HG03025 (cell line): ENCODE results near the gene RECQL5.
"Not testable (repeated sequence)": the region's sequence is repeated elsewhere in the genome, so short reads cannot be mapped to it uniquely, and the experiment has no call there.

Experiments used
- ATAC-seq: cut with Tn5 transposase; IDR thresholded peaks from one replicate; pipeline ENCODE4 v1.9.1; 2021; ENCODE audit warnings: mild to moderate bottlenecking, moderate library complexity; ENCODE audit not compliant: unreplicated experiment, low FRiP score

The RECQL5 gene

GRCh38 chr17:75596320-75597087 is 70.5 kb downstream of the RECQL5 start:
- ATAC-seq: no peak

GRCh38 chr17:75595920-75596313 is 71.0 kb downstream of the RECQL5 start:
- no peak for ATAC-seq

DNA sequence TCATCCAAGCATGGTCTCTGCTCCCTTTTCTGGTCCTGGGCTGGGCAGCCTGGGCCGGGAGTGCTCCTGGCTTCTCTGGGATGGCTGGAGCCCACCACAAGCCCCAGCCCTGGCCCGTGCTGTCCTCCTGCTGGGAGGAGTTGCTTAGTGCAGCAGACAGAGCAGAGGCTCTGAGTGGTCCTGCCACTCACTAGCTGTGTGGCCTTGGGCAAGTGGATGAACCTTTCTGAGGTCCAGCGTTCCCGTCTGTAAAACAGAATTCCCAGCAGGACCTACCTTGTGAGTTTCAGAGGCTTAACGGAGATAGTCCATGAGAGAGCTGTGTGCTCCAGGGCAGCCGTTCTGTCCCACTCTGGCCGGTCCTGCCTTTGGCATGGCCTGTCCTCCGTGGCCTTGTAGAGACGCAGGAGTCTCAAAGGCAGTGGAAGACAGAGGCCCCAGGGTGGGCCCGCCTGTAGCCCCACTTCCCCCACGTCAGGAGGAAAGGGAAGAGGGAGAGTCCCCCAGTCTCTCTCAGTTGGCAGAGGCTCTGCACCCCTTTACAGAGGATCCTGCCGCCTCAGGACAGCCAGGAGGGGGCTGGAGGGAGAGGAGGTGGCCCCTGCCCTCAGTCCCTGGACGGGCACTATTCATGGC is 71.6 kb downstream of the RECQL5 start:
- no peak for ATAC-seq

- ATAC-seq: no peak
Measured at GRCh38 chr17:75594499-75595283, 72.3 kb downstream of the RECQL5 start.

DNA sequence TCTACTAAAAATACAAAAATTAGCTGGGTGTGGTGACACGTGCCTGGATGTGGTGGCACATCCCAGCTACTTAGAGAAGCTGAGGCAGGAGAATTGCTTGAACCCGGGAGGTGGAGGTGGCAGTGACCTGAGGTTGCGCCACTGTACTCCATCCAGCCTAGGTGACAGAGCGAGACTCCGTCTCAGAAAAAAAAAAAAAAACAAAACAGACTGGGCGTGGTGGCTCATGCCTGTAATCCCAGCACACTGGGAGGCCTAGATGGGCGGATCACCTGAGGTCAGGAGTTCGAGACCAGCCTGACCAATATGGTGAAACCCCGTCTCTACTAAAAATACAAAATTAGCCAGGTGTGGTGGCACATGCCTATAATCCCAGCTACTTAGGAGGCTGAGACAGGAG is 73.5 kb downstream of the RECQL5 start:
- not testable (repeated sequence) for ATAC-seq

DNA sequence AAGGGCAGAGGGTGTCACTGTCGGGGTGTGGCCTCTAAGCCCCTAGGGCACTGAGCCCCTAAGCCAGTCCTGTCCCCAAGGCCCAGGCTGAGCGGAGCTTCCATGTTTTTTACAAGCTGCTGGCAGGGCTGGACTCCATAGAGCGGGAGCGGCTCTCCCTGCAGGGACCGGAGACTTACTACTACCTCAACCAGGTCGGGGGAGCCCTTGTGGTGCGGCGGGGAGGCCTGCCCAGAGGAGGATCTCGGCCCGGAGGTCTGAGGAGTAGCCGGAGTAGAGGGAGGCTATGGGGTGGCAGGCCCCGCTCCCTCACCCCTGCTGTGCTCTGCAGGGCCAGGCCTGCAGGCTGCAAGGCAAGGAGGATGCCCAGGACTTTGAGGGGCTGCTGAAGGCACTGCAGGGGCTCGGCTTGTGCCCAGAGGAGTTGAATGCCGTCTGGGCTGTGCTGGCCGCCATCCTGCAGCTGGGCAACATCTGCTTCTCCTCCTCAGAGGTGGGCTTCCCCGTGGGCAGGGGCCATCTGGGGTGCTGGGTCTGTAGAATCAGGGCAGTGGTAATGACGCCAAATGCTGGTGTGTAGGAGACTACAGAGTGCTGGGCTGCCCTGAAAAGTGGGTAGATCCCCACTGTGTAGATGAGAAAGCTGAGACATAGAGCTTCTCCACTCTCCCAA is 74.5 kb downstream of the RECQL5 start:
- no peak for ATAC-seq

- no peak for ATAC-seq
Measured at GRCh38 chr17:75591722-75592302, 75.1 kb downstream of the RECQL5 start.

GRCh38 chr17:75590849-75591721 is 75.9 kb downstream of the RECQL5 start:
- no peak for ATAC-seq

DNA sequence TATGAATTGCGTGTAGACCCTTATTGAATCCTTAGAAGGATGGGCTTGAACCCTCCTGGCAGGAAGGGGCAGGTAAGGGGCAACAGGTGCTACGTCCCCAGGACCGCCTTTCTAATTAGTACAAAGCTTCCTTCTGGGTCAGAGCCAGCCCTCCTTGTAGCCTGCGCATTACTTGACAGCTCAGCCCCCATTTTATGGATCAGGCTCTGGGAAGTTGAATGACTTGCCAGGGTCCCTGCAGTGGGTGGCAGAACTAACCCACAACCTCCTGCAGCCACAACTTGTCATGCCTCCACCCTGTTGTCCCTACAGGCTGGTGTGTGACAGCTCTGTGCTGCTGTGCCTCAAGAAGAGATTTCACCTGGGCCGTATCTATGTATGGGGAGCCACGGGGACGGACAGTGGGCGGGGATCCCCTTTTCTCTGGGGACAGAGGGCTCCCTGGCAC is 76.6 kb downstream of the RECQL5 start:
- no peak for ATAC-seq

- no peak for ATAC-seq
Measured at GRCh38 chr17:75589919-75590303, 77.0 kb downstream of the RECQL5 start.

- peak; percentile 60 for ATAC-seq
Measured at GRCh38 chr17:75589012-75589918, 77.7 kb downstream of the RECQL5 start.

GRCh38 chr17:75588596-75589011 is 78.3 kb downstream of the RECQL5 start:
- ATAC-seq: no peak

DNA sequence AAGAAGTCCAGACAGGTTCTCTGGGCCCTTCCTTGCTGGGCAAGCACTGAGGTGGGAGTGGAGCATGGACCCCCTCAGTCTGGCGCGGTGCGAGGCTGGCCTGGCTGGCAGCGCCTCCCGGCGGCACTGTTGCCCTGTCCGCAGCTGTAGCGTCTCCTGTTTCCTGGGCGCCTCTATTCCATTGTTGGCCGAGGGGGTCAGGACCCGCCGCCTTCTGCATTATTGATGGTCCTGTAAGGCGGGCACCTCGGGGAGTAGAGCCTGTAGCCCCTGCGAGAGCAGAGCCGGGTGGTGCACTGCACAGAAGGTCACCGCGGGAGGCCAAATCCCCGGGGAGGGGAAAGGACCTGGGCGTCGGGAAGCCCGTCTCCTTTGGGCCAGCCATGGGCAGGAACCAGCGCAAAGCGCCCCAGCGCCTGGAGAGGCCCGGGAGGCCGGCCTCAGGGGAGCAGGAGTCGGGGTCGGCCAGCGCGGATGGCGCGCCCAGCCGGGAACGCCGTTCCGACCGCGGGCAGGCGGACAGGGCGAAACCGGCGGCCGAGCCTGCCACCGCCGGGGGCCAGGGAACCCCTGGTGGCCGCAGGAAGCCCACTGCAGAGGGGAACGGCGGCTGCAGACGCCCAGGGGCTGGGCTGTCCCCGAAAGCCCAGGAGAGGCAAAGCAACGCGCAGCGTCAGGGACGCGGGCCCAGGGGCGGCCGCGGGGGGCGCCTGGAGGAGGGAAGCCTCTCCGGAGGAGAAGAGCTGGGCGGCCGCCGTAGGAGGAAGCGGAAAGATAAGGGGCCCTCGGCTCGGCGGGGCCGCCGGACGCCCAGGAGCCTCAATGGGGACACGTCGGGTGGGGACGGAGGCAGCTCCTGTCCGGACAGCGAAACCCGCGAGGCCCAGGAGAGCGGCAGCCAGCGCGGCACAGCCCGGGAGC is 79.0 kb downstream of the RECQL5 start, which contains the start of gene MYO15B:
TSS of gene MYO15B (plus strand) at position 126 of the 921 bp plus-strand sequence. CDS start at position 384, 258 bp downstream.
- no peak for ATAC-seq

GRCh38 chr17:75584849-75585175 is 82.1 kb downstream of the RECQL5 start:
- no peak for ATAC-seq

DNA sequence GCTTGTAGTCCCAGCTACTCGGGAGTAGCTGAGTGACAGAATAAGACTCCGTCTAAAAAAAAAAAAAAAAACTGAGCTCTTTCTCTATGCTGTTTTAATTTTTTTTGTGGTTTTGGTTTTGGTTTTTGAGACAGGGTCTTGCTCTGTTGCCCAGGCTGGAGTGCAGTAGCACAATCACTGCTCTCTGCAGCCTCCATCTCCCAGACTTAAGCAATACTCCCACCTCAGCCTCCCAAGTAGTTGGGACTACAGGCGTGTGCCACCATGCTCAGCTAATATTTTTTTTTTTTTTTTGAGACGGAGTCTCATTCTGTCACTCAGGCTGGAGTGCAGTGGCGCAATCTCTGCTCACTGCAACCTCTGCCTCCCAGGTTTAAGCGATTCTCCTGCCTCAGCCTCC is 83.8 kb downstream of the RECQL5 start:
- ATAC-seq: not testable (repeated sequence)

GRCh38 chr17:75581121-75581725 is 85.7 kb downstream of the RECQL5 start:
- ATAC-seq: not testable (repeated sequence)
